ENCODE measurements around the gene ASF1B. TPM values are rescaled to one million over a fixed set of nuclear protein-coding genes. Genes with fewer than 3 reads are reported as not detected.

Gene ASF1B
- total RNA-seq, 1 experiment from 2014 or later, result 78.1 TPM

DNA sequence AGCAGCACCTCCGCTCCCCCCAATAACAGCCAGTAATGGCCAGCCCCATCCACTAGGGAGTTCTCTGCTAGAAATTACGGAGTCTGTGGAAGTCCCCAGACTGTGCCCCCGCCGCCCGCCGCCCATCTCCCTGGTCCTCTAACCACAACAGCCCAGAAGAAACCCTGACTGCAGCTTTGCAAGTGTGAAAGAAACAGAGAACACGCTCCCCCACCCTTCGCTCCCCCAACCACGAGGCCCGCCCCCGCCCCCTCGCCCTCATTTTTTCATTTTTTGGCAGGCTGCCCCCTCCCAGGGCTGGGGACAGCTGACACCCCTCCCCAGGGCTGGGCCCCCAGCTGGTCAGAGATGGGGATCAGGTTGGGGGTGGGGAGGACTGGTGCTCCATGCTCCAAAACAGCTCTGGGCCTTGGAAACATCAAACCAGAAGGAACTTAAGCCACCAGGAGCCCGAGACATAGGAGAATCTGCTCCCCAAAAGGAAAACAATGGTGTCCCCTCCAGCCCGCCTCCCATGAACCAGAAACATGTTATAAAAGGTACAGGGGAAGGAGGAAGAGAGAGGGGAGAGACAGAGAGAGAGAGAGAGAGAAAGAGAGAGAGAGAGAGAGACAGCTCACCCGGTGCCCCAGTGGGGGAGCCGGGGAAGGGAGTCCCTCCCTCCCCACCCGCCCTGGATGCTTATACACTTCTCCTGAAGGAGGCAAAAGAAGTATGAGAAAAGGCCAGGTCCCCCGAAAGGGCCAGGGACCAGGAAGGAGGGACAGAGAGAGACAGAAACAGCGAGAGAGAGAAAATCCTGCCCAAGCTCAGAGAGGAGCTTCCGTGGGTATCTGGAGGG is 29.8 kb upstream of the ASF1B start:
- Histone ChIP-seq H3K9me2 (ENCODE audit: insufficient read depth) (no peaks in the 10 kb centered on the region), H3K27me3 (ENCODE audit: insufficient read depth, low read length) (no peaks in the 10 kb centered on the region), H3K4me3 (replicated peaks in 1 of 2; ENCODE audit: low read depth in 1 of 2, low read length in 2 of 2) (no peak overlapping the region), H3K36me3 (ENCODE audit: control insufficient read depth in 1 of 2, insufficient read depth in 2 of 2, low read length in 2 of 2) (peaks cover 16 to 17% of the 10 kb centered on the region in 2 experiments; a peak in 3 of 4 replicates), H3K9ac (ENCODE audit: low read length) (no peak overlapping the region), H3K27ac (ENCODE audit: low read depth, low read length) (no peak overlapping the region), H3K4me2 (ENCODE audit: low read length) (no peak overlapping the region), H4K20me1 (ENCODE audit: insufficient read depth) (no peaks in the 10 kb centered on the region), H3K4me1 (ENCODE audit: control insufficient read depth in 1 of 2, insufficient read depth in 2 of 2, low read length in 2 of 2) (no peaks in the 10 kb centered on the region), H2AFZ (ENCODE audit: low read depth, low read length, poor library complexity, severe bottlenecking) (no peak overlapping the region), H3K79me2 (ENCODE audit: insufficient read depth, low read length) (no peaks in the 10 kb centered on the region), H3K9me3 (ENCODE audit: control insufficient read depth in 1 of 2, insufficient read depth in 1 of 2, low read depth in 1 of 2, low read length in 2 of 2) (no peaks in the 10 kb centered on the region)
- ATAC-seq (no peak), DNase-seq (ENCODE audit: low read depth, low spot score) (no peak)
- BruUV-seq (replicated peaks), result no TSS peak
- ChIA-PET CTCF (no interaction called here), POLR2A (no interaction called here), RAD21 (ENCODE audit: low non-redundant PET in 1 of 2, low total read pairs in 2 of 2, uncharacterized antibody in 2 of 2, unreplicated experiment in 2 of 2) (no interaction called here)
- TF ChIP-seq JUND (IDR thresholded peaks at IDR 0.05), result no peak
- no peak for TF ChIP-seq ZNF274 (IDR thresholded peaks at IDR 0.05; ENCODE audit: low read depth, low read length)
- no peak for TF ChIP-seq EZH2phosphoT487 (IDR thresholded peaks at IDR 0.05; ENCODE audit: borderline replicate concordance)
- no peak for TF ChIP-seq SIN3A (IDR thresholded peaks at IDR 0.05; ENCODE audit: low read depth)
- TF ChIP-seq TCF7L2 (IDR thresholded peaks at IDR 0.05; ENCODE audit: borderline replicate concordance, extremely low read depth, insufficient read depth, insufficient read length), result no peak
- no peak for TF ChIP-seq ZBTB33 (IDR thresholded peaks at IDR 0.05; ENCODE audit: extremely low read depth, insufficient replicate concordance, low read length)
- TF ChIP-seq POLR2A (IDR thresholded peaks at IDR 0.05; ENCODE audit: borderline replicate concordance, extremely low read depth, insufficient read depth, insufficient read length), result no peak
- no peak for TF ChIP-seq FOSL1 (IDR thresholded peaks at IDR 0.05; ENCODE audit: low read depth)
- TF ChIP-seq, protein P1, sequence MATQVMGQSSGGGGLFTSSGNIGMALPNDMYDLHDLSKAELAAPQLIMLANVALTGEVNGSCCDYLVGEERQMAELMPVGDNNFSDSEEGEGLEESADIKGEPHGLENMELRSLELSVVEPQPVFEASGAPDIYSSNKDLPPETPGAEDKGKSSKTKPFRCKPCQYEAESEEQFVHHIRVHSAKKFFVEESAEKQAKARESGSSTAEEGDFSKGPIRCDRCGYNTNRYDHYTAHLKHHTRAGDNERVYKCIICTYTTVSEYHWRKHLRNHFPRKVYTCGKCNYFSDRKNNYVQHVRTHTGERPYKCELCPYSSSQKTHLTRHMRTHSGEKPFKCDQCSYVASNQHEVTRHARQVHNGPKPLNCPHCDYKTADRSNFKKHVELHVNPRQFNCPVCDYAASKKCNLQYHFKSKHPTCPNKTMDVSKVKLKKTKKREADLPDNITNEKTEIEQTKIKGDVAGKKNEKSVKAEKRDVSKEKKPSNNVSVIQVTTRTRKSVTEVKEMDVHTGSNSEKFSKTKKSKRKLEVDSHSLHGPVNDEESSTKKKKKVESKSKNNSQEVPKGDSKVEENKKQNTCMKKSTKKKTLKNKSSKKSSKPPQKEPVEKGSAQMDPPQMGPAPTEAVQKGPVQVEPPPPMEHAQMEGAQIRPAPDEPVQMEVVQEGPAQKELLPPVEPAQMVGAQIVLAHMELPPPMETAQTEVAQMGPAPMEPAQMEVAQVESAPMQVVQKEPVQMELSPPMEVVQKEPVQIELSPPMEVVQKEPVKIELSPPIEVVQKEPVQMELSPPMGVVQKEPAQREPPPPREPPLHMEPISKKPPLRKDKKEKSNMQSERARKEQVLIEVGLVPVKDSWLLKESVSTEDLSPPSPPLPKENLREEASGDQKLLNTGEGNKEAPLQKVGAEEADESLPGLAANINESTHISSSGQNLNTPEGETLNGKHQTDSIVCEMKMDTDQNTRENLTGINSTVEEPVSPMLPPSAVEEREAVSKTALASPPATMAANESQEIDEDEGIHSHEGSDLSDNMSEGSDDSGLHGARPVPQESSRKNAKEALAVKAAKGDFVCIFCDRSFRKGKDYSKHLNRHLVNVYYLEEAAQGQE (IDR thresholded peaks at IDR 0.05; ENCODE audit: low read depth), result no peak
- TF ChIP-seq, protein P2, sequence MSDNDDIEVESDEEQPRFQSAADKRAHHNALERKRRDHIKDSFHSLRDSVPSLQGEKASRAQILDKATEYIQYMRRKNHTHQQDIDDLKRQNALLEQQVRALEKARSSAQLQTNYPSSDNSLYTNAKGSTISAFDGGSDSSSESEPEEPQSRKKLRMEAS (IDR thresholded peaks at IDR 0.05), result no peak
- no peak for TF ChIP-seq ZFX (IDR thresholded peaks at IDR 0.05)
- no peak for TF ChIP-seq EGR1 (IDR thresholded peaks at IDR 0.05; ENCODE audit: low read depth)
- intact Hi-C loops (cut with micrococcal nuclease), result no loop called here

All from HCT116 (cell line).